H1 (cell line): Measurements from ENCODE around the gene PRC1. TPM values are rescaled to one million over a fixed set of nuclear protein-coding genes. Genes with fewer than 3 reads are reported as not detected.

Experiments used
- CTCF ChIA-PET: fragments of 300-600 bp; sonication (Branson Sonifier 250); formaldehyde crosslinking; loops from one replicate; lab custom pipeline; 2021; ENCODE audit not compliant: partially characterized antibody; lab: Charles Lee
- POLR2A ChIA-PET: fragments of 300-600 bp; sonication (Branson Sonifier 250); formaldehyde crosslinking; loops from one replicate; lab custom pipeline; 2021; ENCODE audit warnings: inconsistent platforms; ENCODE audit not compliant: partially characterized antibody; lab: Charles Lee
- DNase-seq, 2 experiments: peaks; one replicate each; pipeline versions ENCODE4 v3.0.0 to v3.0.0-alpha.2; 2010 to 2022; ENCODE audit warnings: low spot score in 2 of 2, low read depth in 1 of 2, mixed read lengths in 1 of 2
- FAIRE-seq: peaks from 2 replicates; lab custom pipeline; 2011; peaks lifted over from hg19 to GRCh38; lab: Jason Lieb, UNC
- H2AFZ ChIP-seq: 2 replicates; pipeline ENCODE4 v1.8.1; 2012; ENCODE audit warnings: low read length, inconsistent platforms
- H2AK5ac ChIP-seq: 2 replicates; pipeline ENCODE4 v1.6.1; 2013; ENCODE audit warnings: low read depth, low read length
- H2BK120ac ChIP-seq: replicated peaks from 2 replicates; pipeline ENCODE3; 2013; ENCODE audit warnings: low read depth, low read length, inconsistent platforms
- H2BK12ac ChIP-seq: 2 replicates; pipeline ENCODE4 v1.6.1; 2013; ENCODE audit warnings: low read depth, low read length
- H2BK15ac ChIP-seq: 2 replicates; pipeline ENCODE4 v1.6.1; 2013; ENCODE audit warnings: low read length
- H2BK20ac ChIP-seq: 2 replicates; pipeline ENCODE4 v1.6.1; 2013; ENCODE audit warnings: low read length
- H2BK5ac ChIP-seq: 2 replicates; pipeline ENCODE4 v1.6.1; 2013; ENCODE audit warnings: low read depth, low read length
- H3K14ac ChIP-seq: 2 replicates; pipeline ENCODE4 v1.6.1; 2013; ENCODE audit warnings: inconsistent platforms; ENCODE audit not compliant: insufficient read length
- H3K18ac ChIP-seq: 2 replicates; pipeline ENCODE4 v1.6.1; 2013; ENCODE audit warnings: low read length; ENCODE audit errors: extremely low read depth
- H3K23ac ChIP-seq: 2 replicates; pipeline ENCODE4 v1.6.1; 2013; ENCODE audit warnings: inconsistent platforms; ENCODE audit not compliant: insufficient read length
- H3K23me2 ChIP-seq: 2 replicates; pipeline ENCODE4 v1.6.1; 2013; ENCODE audit warnings: low read depth, low read length
- H3K27ac ChIP-seq: 2 replicates; pipeline ENCODE4 v1.6.1; 2011; ENCODE audit warnings: low read depth, low read length, inconsistent platforms
- H3K27me3 ChIP-seq, 4 experiments: replicated peaks in 1 of 4; 1 replicate in 1 of 4; 2 replicates in 3 of 4; pipeline versions ENCODE4 v1.6.1 to v1.8.1; 2011 to 2013; ENCODE audit warnings: low read length in 3 of 4, mild to moderate bottlenecking in 3 of 4, inconsistent platforms in 2 of 4, mixed read lengths in 2 of 4, moderate library complexity in 1 of 4; ENCODE audit not compliant: control insufficient read depth in 3 of 4, insufficient read depth in 3 of 4; ENCODE audit errors: extremely low read depth in 1 of 4
- H3K36me3 ChIP-seq, 4 experiments: 2 replicates each; pipeline versions ENCODE4 v1.6.1 to v1.8.1; 2011 to 2013; ENCODE audit warnings: mild to moderate bottlenecking in 4 of 4, low read length in 3 of 4, moderate library complexity in 2 of 4, control low read depth in 1 of 4, inconsistent platforms in 1 of 4; ENCODE audit not compliant: insufficient read depth in 4 of 4, control insufficient read depth in 2 of 4
- H3K4ac ChIP-seq: replicated peaks from 2 replicates; pipeline ENCODE3; 2013; ENCODE audit warnings: low read length, low read depth, mixed read lengths, inconsistent platforms; ENCODE audit not compliant: insufficient read length
- H3K4me1 ChIP-seq, 4 experiments: replicated peaks in 1 of 4; 1 replicate in 1 of 4; 2 replicates in 3 of 4; pipeline versions ENCODE4 v1.6.1 to v1.8.1; 2011 to 2013; ENCODE audit warnings: low read length in 3 of 4, inconsistent platforms in 2 of 4, mixed read lengths in 1 of 4; ENCODE audit not compliant: insufficient read depth in 4 of 4, control insufficient read depth in 3 of 4
- H3K4me2 ChIP-seq, 2 experiments: 2 replicates each; pipeline versions ENCODE4 v1.6.1 to v1.8.1; 2011 to 2013; ENCODE audit warnings: low read depth in 2 of 2, low read length in 2 of 2, control low read depth in 1 of 2, inconsistent platforms in 1 of 2, mild to moderate bottlenecking in 1 of 2; ENCODE audit not compliant: insufficient read depth in 1 of 2
- H3K4me3 ChIP-seq, 4 experiments: fragments of 200-600, 300-600 bp in 1 of 4; sonication (generic), shearing (Covaris generic), sonication (Bioruptor Twin) in 1 of 4; 2 replicates each; pipeline versions ENCODE4 v1.5.1 to v1.8.1; 2011 to 2016; ENCODE audit warnings: low read length in 4 of 4, low read depth in 3 of 4, control low read depth in 2 of 4, inconsistent platforms in 2 of 4, mild to moderate bottlenecking in 2 of 4, mixed read lengths in 1 of 4, moderate library complexity in 1 of 4; ENCODE audit not compliant: insufficient read depth in 2 of 4; ENCODE audit errors: extremely low read depth in 1 of 4
- H3K56ac ChIP-seq: replicated peaks from 2 replicates; pipeline ENCODE3; 2013; ENCODE audit warnings: low read depth, mild to moderate bottlenecking, mixed read lengths, low read length, inconsistent platforms; ENCODE audit not compliant: insufficient read length
- H3K79me1 ChIP-seq: 2 replicates; pipeline ENCODE4 v1.6.1; 2013; ENCODE audit warnings: low read depth, low read length, control low read depth
- H3K79me2 ChIP-seq, 2 experiments: 2 replicates each; pipeline versions ENCODE4 v1.6.1 to v1.8.1; 2012 to 2013; ENCODE audit warnings: low read length in 2 of 2, mild to moderate bottlenecking in 2 of 2, inconsistent platforms in 1 of 2; ENCODE audit not compliant: insufficient read depth in 2 of 2, control insufficient read depth in 1 of 2
- H3K9ac ChIP-seq, 4 experiments: replicated peaks in 1 of 4; 1 replicate in 1 of 4; 2 replicates in 3 of 4; pipeline versions ENCODE4 v1.6.1 to v1.8.1; 2011 to 2013; ENCODE audit warnings: low read depth in 3 of 4, low read length in 3 of 4, control low read depth in 2 of 4, mild to moderate bottlenecking in 2 of 4, moderate library complexity in 2 of 4, inconsistent platforms in 1 of 4; ENCODE audit errors: extremely low read depth in 1 of 4
- H3K9me3 ChIP-seq, 2 experiments: 2 replicates each; pipeline versions ENCODE4 v1.6.1 to v1.8.1; 2012 to 2013; ENCODE audit warnings: mild to moderate bottlenecking in 2 of 2, moderate library complexity in 2 of 2, control low read depth in 1 of 2, inconsistent platforms in 1 of 2, low read depth in 1 of 2, low read length in 1 of 2, mixed read lengths in 1 of 2; ENCODE audit not compliant: insufficient read depth in 2 of 2
- H4K20me1 ChIP-seq, 2 experiments: replicated peaks in 1 of 2; 2 replicates each; pipeline versions ENCODE3 to v1.8.1; 2011 to 2013; ENCODE audit warnings: inconsistent platforms in 2 of 2, low read length in 2 of 2, mild to moderate bottlenecking in 1 of 2; ENCODE audit not compliant: insufficient read depth in 2 of 2, control insufficient read depth in 1 of 2
- H4K5ac ChIP-seq: 2 replicates; pipeline ENCODE4 v1.6.1; 2013; ENCODE audit warnings: low read length, low read depth, mixed read lengths, inconsistent platforms; ENCODE audit not compliant: insufficient read length
- H4K8ac ChIP-seq: 2 replicates; pipeline ENCODE4 v1.8.0; 2013; ENCODE audit warnings: mild to moderate bottlenecking, moderate library complexity, low read length, inconsistent platforms; ENCODE audit not compliant: insufficient read depth; ENCODE audit errors: extremely low read depth
- H4K91ac ChIP-seq: replicated peaks from 2 replicates; pipeline ENCODE3; 2013; ENCODE audit warnings: low read length, mixed read lengths, inconsistent platforms; ENCODE audit not compliant: insufficient read length
- CEBPB ChIP-seq: IDR thresholded peaks from 2 replicates; pipeline ENCODE4 v1.6.1; 2012; ENCODE audit warnings: low read depth, low read length
- CREB1 ChIP-seq: IDR thresholded peaks from 2 replicates; pipeline ENCODE4 v1.6.1; 2012; ENCODE audit warnings: inconsistent platforms
- EZH2 ChIP-seq: fragments of 200-600 bp; sonication (generic); IDR thresholded peaks from 2 replicates; pipeline ENCODE4 v1.7.1; 2012; ENCODE audit warnings: low read depth, mild to moderate bottlenecking, moderate library complexity, low read length, inconsistent platforms; ENCODE audit not compliant: severe bottlenecking
- JUN ChIP-seq: IDR thresholded peaks from 2 replicates; pipeline ENCODE4 v1.6.1; 2011; ENCODE audit warnings: low read depth, mild to moderate bottlenecking, improper control_type of control experiment, low read length
- KDM1A ChIP-seq: fragments of 200-600, 300-600 bp; sonication (generic); IDR thresholded peaks from 2 replicates; pipeline ENCODE4 v1.7.1; 2016; ENCODE audit warnings: mild to moderate bottlenecking, low read length, borderline replicate concordance
- KDM5A ChIP-seq: fragments of 200-600 bp; IDR thresholded peaks from 2 replicates; pipeline ENCODE4 v1.7.1; 2012; ENCODE audit warnings: mild to moderate bottlenecking, low read length, inconsistent platforms, mixed read lengths
- NRF1 ChIP-seq: IDR thresholded peaks from 2 replicates; pipeline ENCODE4 v1.6.1; 2011; ENCODE audit warnings: mild to moderate bottlenecking, low read depth, low read length, improper control_type of control experiment
- POLR2AphosphoS5 ChIP-seq: IDR thresholded peaks from 2 replicates; pipeline ENCODE4 v1.6.1; 2011; ENCODE audit warnings: low read depth, low read length
- SIN3A ChIP-seq, 2 experiments: IDR thresholded peaks in 1 of 2; conservative IDR thresholded peaks in 1 of 2; 2 replicates each; pipeline ENCODE4 v1.6.1; 2011 to 2012; ENCODE audit warnings: low read length in 2 of 2, improper control_type of control experiment in 1 of 2, low read depth in 1 of 2, mild to moderate bottlenecking in 1 of 2
- SIX5 ChIP-seq: IDR thresholded peaks from 2 replicates; pipeline ENCODE4 v1.6.1; 2011; ENCODE audit warnings: mild to moderate bottlenecking, low read depth, low read length
- YY1 ChIP-seq: IDR thresholded peaks from 2 replicates; pipeline ENCODE4 v1.6.1; 2011; ENCODE audit warnings: low read depth, mild to moderate bottlenecking, low read length
- ZNF274 ChIP-seq: IDR thresholded peaks from 2 replicates; pipeline ENCODE4 v1.7.0; 2012; ENCODE audit warnings: low read length, borderline replicate concordance; ENCODE audit errors: extremely low read depth
- WGBS, 2 experiments: shearing (Covaris generic) in 1 of 2; methylation state at CpG; one replicate each; pipeline versions ENCODE4 v1.1.6 to v1.1.7; 2013 to 2015; ENCODE audit warnings: low lambda C conversion rate in 2 of 2, mixed read lengths in 2 of 2, inconsistent platforms in 1 of 2, low coverage in 1 of 2, missing lambda C conversion rate in 1 of 2; ENCODE audit not compliant: insufficient replicate concordance in 2 of 2, insufficient coverage in 1 of 2, insufficient read length in 1 of 2; ENCODE audit errors: extremely low coverage in 1 of 2, missing lambda C conversion rate in 1 of 2; 5-methylcytosine and 5-hydroxymethylcytosine counted together
- polyA plus RNA-seq, 7 experiments: library from polyadenylated mRNA; depleted of rRNA in 3 of 7; stranded (reverse) in 5 of 7; unstranded in 2 of 7; fragments of >200 nt in 5 of 7; fragments of 200-250 nt in 2 of 7; gene quantifications; 1 replicate in 5 of 7; 2 replicates in 1 of 7; 4 replicates in 1 of 7; pipeline versions ENCODE4 v1.2.1 to v1.2.3, GENCODE V29; 2011 to 2013; ENCODE audit warnings: missing spikeins in 2 of 7, mixed read lengths in 2 of 7
- total RNA-seq: library from RNA; stranded (reverse); fragmentation: NEBNext Ultra II Directional; extraction: Animal tissue kit (Norgen Biotek cat#: 25700); gene quantifications from 2 replicates; pipeline ENCODE4 v1.2.1, GENCODE V29; 2021

PRC1 gene
- total and polyA plus RNA-seq, 2 of the 8 experiments (the other 6 are each of a cell fraction or from before 2014, with no cell fraction given): 90.7 to 181 TPM

GRCh38 chr15:90942354-90943120 lies 51.8 kb downstream of the PRC1 start:
- CTCF ChIA-PET: interaction anchor here (0.8 to 20.7 kb wide), 3 partner anchors 10 to 79 kb away, joined by 3 to 306 read pairs (median 43); partner anchors contain the start of genes HDDC3, RCCD1 and UNC45A
- no peaks in the 10 kb centered on the region for H3K79me1 ChIP-seq
- no peak for TF ChIP-seq CREB1
- TF ChIP-seq SIN3A (conservative IDR thresholded peaks at IDR 0.05 in 1 of 2, IDR thresholded peaks at IDR 0.05 in 1 of 2; ENCODE audit: low read depth in 1 of 2, low read length in 2 of 2): no peak
- TF ChIP-seq YY1: no peak
- TF ChIP-seq EZH2: no peak
- no peak for TF ChIP-seq KDM5A
- no peak for TF ChIP-seq CEBPB
- no peak for TF ChIP-seq POLR2AphosphoS5
- TF ChIP-seq KDM1A: no peak
- TF ChIP-seq JUN: no peak
- TF ChIP-seq SIX5: no peak
- no peak for TF ChIP-seq ZNF274
- TF ChIP-seq NRF1: no peak

More at GRCh38 chr15:90942354-90943120, 51.8 kb downstream of the PRC1 start:
- H2BK5ac ChIP-seq: no peak overlapping the region
- H4K8ac ChIP-seq: no peak overlapping the region
- H3K36me3 ChIP-seq: peaks cover 13 to 72% (median 41%) of the 10 kb centered on the region in 4 experiments; a peak in 7 of 8 replicates
- H3K18ac ChIP-seq: no peak overlapping the region
- no peak overlapping the region for H2BK120ac ChIP-seq
- H2BK12ac ChIP-seq: no peak overlapping the region
- no peaks in the 10 kb centered on the region for H3K4me1 ChIP-seq
- no peak overlapping the region for H4K91ac ChIP-seq
- 87% methylated on average over 12 of the region's 12 CpGs; no CpG with 5 or more reads in 1 of the 2 experiments for WGBS, 2 experiments
- no peak overlapping the region for H3K23ac ChIP-seq
- no peak overlapping the region for H3K14ac ChIP-seq
- no peak overlapping the region for H3K4me2 ChIP-seq
- no peak overlapping the region for H3K27ac ChIP-seq
- no peak overlapping the region for H2BK20ac ChIP-seq
- H3K27me3 ChIP-seq: no peaks in the 10 kb centered on the region
- no peak overlapping the region for H2AFZ ChIP-seq
- H4K20me1 ChIP-seq: peaks cover 4% of the 10 kb centered on the region in 2 experiments
- no peak overlapping the region for H4K5ac ChIP-seq
- no peak overlapping the region for H2AK5ac ChIP-seq
- no peak overlapping the region; a peak in 1 of 7 replicates for H3K9ac ChIP-seq
- H3K4ac ChIP-seq: no peak overlapping the region
- no peak overlapping the region for H2BK15ac ChIP-seq
- POLR2A ChIA-PET: interaction anchor here (1.1 to 1.9 kb wide), 2 partner anchors 11 to 37 kb away, joined by 3 to 7 read pairs; no protein-coding TSS in a partner anchor
- H3K4me3 ChIP-seq: no peak overlapping the region
- no peaks in the 10 kb centered on the region for H3K23me2 ChIP-seq
- H3K79me2 ChIP-seq: no peaks in the 10 kb centered on the region
- no peaks in the 10 kb centered on the region for H3K9me3 ChIP-seq
- DNase-seq: no peak
- no peak overlapping the region for H3K56ac ChIP-seq
- FAIRE-seq: no peak
